ENCODE measurements around the gene TMEM236. TPM values are rescaled to one million over a fixed set of nuclear protein-coding genes. Genes with fewer than 3 reads are reported as not detected.

Gene TMEM236
- polyA plus RNA-seq, 1 donor (not counting 4 experiments of a cell fraction or from before 2014, with no cell fraction given) = 0.13 TPM

- no peaks in the 10 kb centered on the region for H4K20me1 ChIP-seq (ENCODE audit: control insufficient read depth, extremely low read depth, insufficient read depth, low read length)
- H3K4me1 ChIP-seq (ENCODE audit: control insufficient read depth, extremely low read depth, insufficient read depth, low read length) = peaks cover 32% of the 10 kb centered on the region
- DNase-seq (ENCODE audit: low read depth, low spot score) (no peak), FAIRE-seq (peak; percentile 84)
- no peaks in the 10 kb centered on the region for H3K9me1 ChIP-seq (ENCODE audit: control insufficient read depth, extremely low read depth, insufficient read depth, low read length)
- H3K9me3 ChIP-seq (ENCODE audit: control insufficient read depth, low read depth, low read length) = no peaks in the 10 kb centered on the region
- peak overlapping the region in 2 of 3 experiments; percentile 33 to 37 for H3K4me3 ChIP-seq (ENCODE audit: control insufficient read depth in 2 of 3, extremely low read depth in 1 of 3, insufficient read depth in 2 of 3, low read depth in 1 of 3, low read length in 3 of 3)
- peak overlapping the region; percentile 47 for H3K9ac ChIP-seq (ENCODE audit: control insufficient read depth, extremely low read depth, insufficient read depth, low read length)
- H3K27me3 ChIP-seq (ENCODE audit: control insufficient read depth, extremely low read depth, insufficient read depth, low read length) = no peaks in the 10 kb centered on the region
- peak overlapping the region; percentile 54 for H3K27ac ChIP-seq (ENCODE audit: control insufficient read depth, insufficient read depth, low read length)
- H3K4me2 ChIP-seq (ENCODE audit: control insufficient read depth, extremely low read depth, insufficient read depth, low read depth, low read length) = peak overlapping the region; percentile 73
- peak overlapping the region; percentile 93 for H2AFZ ChIP-seq (ENCODE audit: control insufficient read depth, low read length)
- no peaks in the 10 kb centered on the region for H3K36me3 ChIP-seq (ENCODE audit: control insufficient read depth in 2 of 2, extremely low read depth in 1 of 2, insufficient read depth in 2 of 2, low read length in 2 of 2)
- TF ChIP-seq EZH2 (IDR thresholded peaks at IDR 0.05; ENCODE audit: low read length) (no peak), CTCF (optimal IDR thresholded peaks at IDR 0.05 in 1 of 3, IDR thresholded peaks at IDR 0.05 in 1 of 3, conservative IDR thresholded peaks at IDR 0.05 in 1 of 3; ENCODE audit: extremely low read depth in 1 of 3, insufficient read depth in 2 of 3, low read length in 3 of 3) (no peak)
- H3K79me2 ChIP-seq (ENCODE audit: control insufficient read depth, insufficient read depth, low read length) = no peaks in the 10 kb centered on the region
- dilution Hi-C loops (cut with MboI; ENCODE audit: extremely low pct_ligation_motif_present, low sequenced_read_pairs) = no loop called here
Observed at GRCh38 chr10:17836942-17837341, 84.9 kb downstream of the TMEM236 start.

GRCh38 chr10:17838080-17838648, 86.2 kb downstream of the TMEM236 start:
- Histone ChIP-seq H3K27ac (ENCODE audit: control insufficient read depth, insufficient read depth, low read length) (no peak overlapping the region), H3K9ac (ENCODE audit: control insufficient read depth, extremely low read depth, insufficient read depth, low read length) (no peak overlapping the region), H3K79me2 (ENCODE audit: control insufficient read depth, insufficient read depth, low read length) (no peaks in the 10 kb centered on the region), H2AFZ (ENCODE audit: control insufficient read depth, low read length) (peak overlapping the region; percentile 61), H3K4me3 (ENCODE audit: control insufficient read depth in 2 of 3, extremely low read depth in 1 of 3, insufficient read depth in 2 of 3, low read depth in 1 of 3, low read length in 3 of 3) (no peak overlapping the region), H3K36me3 (ENCODE audit: control insufficient read depth in 2 of 2, extremely low read depth in 1 of 2, insufficient read depth in 2 of 2, low read length in 2 of 2) (no peaks in the 10 kb centered on the region), H4K20me1 (ENCODE audit: control insufficient read depth, extremely low read depth, insufficient read depth, low read length) (no peaks in the 10 kb centered on the region), H3K4me1 (ENCODE audit: control insufficient read depth, extremely low read depth, insufficient read depth, low read length) (peaks cover 31% of the 10 kb centered on the region), H3K9me1 (ENCODE audit: control insufficient read depth, extremely low read depth, insufficient read depth, low read length) (no peaks in the 10 kb centered on the region), H3K4me2 (ENCODE audit: control insufficient read depth, extremely low read depth, insufficient read depth, low read depth, low read length) (no peak overlapping the region), H3K27me3 (ENCODE audit: control insufficient read depth, extremely low read depth, insufficient read depth, low read length) (no peaks in the 10 kb centered on the region), H3K9me3 (ENCODE audit: control insufficient read depth, low read depth, low read length) (no peaks in the 10 kb centered on the region)
- DNase-seq (ENCODE audit: low read depth, low spot score) (no peak), FAIRE-seq (no peak)
- no peak for TF ChIP-seq CTCF (optimal IDR thresholded peaks at IDR 0.05 in 1 of 3, IDR thresholded peaks at IDR 0.05 in 1 of 3, conservative IDR thresholded peaks at IDR 0.05 in 1 of 3; ENCODE audit: extremely low read depth in 1 of 3, insufficient read depth in 2 of 3, low read length in 3 of 3)
- no peak for TF ChIP-seq EZH2 (IDR thresholded peaks at IDR 0.05; ENCODE audit: low read length)
- dilution Hi-C loops (cut with MboI; ENCODE audit: extremely low pct_ligation_motif_present, low sequenced_read_pairs) = no loop called here
